HTR-8/SVneo (cell line): ENCODE measurements around the gene SPINK8.
"Not testable (repeated sequence)": the region's sequence is repeated elsewhere in the genome, so short reads cannot be mapped to it uniquely, and the experiment has no call there.

ENCODE experiments used
- DNase-seq: peaks from one replicate; pipeline ENCODE4 v3.0.0; 2011; ENCODE audit warnings: low spot score, mixed read lengths; ENCODE audit not compliant: insufficient read length
- FAIRE-seq: peaks from 2 replicates; lab custom pipeline; 2011; peaks lifted over from hg19 to GRCh38; lab: Jason Lieb, UNC

Gene SPINK8

DNA sequence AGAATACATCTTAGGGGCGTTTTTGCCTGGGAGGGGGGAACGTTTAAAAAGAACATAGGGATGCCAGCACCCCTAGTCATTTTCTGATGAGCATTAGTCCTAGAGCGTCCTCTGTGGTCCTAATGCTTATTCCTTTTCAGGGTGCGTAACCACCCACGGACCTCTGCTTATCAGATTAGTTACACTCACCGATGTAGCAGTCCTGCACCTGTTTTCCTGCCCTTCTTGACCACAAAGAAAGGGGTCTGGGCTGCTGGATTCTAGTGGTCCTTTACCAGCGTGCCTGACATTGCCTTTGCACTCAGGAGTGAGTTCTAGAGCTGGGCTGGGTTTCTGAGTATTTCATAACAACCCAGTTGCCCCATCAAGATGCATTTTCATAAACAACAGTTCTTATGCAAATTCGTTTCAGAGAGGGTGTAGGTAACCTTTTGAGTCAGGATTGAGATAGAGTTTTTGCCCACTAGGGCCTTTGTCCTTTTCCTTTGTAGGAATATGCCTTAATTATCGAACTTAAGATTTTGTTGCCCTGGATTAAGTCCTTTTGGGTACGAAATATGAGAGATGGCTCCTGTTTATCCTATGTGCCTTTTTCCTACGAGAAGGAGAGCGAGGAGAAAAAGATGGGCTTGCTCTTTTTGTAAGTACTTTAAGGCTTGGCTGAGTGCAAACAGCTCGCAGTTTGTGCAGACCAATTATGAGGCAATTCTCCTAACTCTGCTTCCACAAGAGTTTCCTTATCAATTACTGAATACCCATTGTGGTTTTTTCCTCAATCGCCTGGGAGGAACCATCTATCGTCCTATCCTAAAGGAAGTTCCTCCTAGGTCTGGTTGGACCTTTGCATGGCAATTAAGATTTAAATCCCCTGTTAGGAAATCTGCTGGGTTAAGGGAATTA, at the start of gene SPINK8:
TSS of gene SPINK8 (minus strand) at position 316 of the 900 bp plus-strand sequence. CDS start 5,320 bp downstream, outside the sequence.
- FAIRE-seq, DNase-seq: not testable (repeated sequence)

DNA sequence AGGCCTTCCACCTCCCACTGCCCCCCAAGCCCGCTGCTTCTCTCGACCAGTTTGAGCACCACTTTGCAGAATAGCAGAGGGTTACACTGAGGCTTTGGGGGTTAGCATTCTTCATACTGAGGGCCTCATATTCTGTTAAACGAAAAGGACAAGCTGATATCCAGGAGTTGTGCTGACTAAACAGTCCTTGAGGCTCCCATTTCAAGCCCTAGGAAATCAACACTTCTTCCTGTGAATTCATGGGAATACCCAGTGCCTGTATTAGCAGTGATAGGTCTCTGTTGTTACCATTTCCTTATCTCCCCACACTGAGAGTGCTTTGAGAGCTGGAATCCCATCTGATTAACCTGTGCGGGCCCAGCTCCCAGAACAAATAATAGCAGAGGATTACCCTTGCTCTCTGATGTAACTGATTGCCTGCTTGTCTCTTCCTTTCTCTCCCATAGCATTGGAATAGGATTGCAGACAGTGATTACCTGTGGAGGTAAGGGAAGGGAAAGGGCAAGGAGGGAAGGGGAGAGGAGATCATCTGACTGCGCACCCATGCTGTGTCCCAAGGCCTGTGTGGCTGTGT, 39.5 kb upstream of the SPINK8 start:
- no peak for DNase-seq
- FAIRE-seq, result no peak

DNA sequence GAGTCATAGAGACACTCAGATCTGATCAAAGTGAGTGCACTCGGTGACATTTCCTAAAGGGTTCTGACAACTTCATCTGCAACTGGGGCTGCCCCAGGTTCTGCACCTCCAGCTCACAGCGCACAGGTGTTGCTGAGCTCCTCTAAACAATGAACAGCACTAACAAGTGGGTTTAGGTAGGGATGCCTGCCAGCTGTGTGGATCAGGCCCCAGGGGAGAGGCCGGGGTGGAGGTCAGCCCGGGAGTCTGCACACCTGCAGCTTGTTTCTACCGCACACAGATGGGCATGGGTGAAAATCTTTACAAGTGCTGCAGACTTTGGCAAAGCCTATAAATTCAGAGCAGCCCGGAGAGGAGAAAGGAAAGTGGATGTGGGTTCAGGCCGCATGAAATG, 38.9 kb upstream of the SPINK8 start:
- FAIRE-seq (no peak), DNase-seq (no peak)

DNA sequence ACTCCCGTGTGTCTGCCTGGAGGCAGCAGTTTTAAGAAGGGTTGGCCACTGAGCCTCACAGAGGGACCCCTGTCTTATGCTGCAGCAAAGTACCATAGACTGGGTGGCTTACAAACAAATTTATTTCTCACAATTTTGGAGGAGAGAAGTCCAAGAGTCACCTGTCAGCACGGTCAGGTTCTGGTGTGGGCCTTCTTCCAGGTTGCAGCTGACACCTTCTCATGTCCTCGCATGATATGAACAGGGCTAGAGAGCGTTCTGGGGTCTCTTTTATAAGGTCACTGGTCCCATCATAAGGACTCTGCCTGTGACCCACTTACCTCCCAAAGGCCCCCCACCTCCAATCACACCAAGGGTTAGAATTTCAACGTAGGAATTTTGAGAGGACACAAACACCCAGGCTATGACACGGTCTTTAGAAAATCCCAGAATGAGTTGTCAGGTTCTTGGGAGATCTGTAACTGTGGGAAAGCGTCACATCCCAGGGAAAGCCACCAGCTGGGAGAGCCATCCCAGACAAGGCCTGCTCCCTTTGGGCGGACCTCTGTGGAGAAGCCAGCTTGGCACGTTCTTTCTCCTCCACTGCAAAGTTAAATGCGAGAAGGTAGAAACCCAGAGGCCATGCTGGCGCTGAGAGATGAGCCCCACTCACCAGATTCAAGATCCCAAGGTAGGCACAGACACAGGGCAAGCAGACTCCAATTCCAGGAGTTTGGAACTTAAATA, 38.4 kb upstream of the SPINK8 start, which contains the start of gene FBXW12:
TSS of gene FBXW12 (plus strand) at position 569 of the 726 bp plus-strand sequence. CDS start 549 bp downstream, outside the sequence.
- no peak for DNase-seq
- FAIRE-seq, result no peak

DNA sequence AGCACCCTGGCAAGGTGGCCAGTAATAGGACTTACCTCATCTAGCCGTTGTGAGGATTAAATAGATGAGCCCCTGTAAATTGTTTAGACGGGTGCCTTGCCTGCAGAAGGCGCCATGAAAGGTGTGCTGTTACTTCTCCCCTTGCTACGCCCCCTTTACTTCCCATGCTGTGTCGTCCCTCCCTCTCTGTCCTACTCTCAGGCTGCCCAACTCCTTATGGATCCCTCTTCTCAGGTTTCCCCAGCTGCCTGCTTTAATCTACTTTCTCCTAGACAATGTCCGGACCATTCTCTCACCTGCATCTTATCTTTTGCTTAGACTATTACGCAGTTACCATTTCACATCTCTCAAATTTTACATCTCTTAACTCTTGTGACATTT, 36.9 kb upstream of the SPINK8 start:
- DNase-seq, result no peak
- no peak for FAIRE-seq

DNA sequence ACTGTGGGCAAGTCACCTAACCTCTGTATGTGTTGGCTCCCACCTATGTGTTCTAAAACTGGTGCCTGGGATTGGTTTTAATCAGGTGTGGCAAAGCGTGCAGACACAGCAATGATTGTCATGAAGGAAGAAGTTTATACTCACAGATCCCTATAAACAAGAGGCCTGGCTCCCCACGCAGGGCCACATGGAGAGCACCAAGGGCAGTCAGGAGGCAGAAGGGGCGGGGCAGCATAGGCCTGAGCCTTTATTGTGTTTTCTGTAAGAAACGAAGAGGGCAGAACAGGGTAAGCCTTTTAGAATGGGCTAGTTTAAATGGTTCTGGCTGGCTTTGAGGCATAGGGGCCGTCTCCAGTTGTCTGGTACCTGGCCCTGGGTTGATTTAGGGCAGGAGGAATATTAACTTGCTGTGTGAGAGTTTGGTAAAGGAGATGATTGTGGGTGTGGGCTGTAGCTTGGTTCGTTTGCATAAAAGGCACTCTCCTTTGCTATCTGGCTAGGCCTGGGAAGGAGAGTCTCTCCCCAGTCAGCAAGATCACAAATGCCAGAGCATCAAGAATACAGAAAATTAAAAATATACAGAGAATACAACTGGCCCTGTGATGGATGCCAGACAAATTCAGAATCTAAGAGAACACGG, 36.4 kb upstream of the SPINK8 start:
- FAIRE-seq (no peak), DNase-seq (no peak)

DNA sequence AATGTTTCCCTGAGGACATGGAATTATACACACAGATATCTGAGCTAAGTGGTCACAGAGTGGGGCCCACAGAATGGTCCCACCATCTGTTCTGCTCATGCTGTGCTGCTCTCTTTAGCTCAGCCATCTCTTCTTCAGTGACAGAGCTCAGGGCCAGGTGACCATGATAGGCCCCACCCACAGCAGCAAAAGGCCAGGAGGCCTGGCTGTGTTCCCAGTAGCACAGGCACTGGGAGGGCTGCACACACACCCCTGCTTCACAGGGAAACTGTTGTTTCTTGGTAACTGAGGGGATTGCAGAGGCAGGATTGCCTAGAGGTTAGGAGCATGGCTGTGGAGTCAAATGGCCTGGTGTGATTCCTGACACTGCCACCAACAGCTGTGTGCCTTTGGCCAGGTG, 33.7 kb upstream of the SPINK8 start:
- DNase-seq (no peak), FAIRE-seq (no peak)

DNA sequence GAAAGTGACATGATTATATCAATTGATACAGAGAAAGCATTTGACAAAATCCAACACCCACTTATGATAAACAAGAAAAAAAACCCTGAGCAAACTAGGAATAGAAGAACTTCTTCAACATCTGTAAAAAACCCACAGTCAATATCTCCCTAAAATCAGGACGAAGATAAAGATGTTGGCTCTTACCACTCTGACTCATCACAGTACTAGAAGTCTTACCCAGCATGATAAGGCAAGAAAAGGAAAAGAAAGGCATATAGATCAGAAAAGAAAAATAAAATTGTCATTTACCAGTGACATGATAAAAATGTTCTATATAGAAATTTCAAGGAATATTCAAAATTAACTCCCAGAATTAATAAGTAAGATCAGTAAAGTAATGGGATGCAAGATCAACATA, 31.4 kb upstream of the SPINK8 start:
- DNase-seq (no peak), FAIRE-seq (no peak)

DNA sequence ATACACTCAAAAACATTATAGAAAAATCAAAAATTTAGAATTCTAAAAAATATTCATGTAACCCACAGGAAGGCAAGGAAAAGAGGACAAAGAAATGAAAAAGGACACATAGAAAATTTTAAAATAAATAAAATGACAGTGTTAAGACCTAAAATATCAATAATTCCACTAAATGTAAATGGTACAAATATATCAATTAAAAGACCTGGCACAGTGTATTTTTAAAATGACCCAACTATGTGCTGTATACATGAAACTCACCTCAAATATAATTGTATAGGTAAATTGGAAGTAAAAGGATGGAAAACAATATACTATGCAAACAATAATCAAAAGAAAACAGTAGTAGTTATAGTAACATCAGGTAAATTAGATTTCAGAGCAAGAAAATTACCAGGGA, 28.5 kb upstream of the SPINK8 start:
- DNase-seq (no peak), FAIRE-seq (no peak)

DNA sequence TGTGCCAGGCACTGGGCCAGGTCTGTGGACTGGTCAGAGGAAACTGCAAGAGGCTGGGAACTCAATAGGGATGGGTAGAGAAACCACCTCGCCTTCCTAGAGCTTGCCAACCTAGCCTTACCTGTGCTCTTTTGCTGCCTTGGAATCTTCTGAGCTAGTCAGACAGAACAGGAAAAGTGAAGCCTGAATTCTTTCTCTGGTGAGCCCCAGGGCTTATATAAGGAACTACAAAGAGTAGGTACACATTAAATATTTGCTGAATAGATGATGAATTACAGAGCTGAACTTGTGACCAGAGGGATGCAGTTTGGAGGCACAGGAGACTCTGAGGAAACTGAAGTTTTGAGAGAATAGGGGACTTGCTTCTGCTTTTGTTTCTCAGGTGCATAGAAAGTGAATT, 23.0 kb upstream of the SPINK8 start:
- DNase-seq, result no peak
- no peak for FAIRE-seq

DNA sequence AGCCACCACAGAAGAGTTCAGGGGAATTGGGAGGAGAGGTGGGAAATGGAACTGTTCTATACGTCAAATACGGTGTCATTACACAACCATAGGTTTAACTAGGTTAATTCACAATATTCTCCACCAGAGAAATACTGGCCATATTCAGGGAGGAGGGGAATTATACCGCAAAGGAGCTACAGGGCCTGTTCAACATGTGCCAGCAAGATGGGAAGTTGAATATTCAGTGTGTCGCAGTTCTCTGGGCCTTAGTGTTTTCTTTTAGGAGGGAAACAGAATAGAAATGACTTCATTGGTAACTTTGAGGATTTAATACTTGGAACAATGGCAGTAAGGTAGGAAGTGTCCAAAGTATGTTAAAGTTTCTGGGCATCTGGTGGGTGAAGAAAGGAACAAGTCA, 20.5 kb upstream of the SPINK8 start:
- no peak for DNase-seq
- FAIRE-seq, result no peak

DNA sequence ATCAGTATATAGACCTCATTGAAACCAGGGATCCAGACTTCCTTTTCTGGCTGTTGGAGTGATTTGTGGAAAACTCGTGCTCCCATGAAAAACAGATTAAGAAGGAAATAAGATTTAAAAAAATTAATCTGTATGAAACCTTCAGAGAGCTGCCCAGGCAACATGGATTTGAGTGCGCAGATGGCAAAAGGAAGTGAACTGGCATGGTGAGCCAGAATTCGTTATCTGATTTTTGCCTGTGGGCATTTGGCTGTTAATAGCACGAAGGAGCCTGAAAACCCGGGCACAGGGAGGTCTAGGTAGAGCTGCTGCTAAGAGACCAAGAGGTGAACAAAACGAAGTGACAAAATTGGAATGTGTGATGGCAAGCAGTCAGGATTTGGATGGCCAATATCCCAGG, 19.1 kb upstream of the SPINK8 start:
- FAIRE-seq (no peak), DNase-seq (no peak)

DNA sequence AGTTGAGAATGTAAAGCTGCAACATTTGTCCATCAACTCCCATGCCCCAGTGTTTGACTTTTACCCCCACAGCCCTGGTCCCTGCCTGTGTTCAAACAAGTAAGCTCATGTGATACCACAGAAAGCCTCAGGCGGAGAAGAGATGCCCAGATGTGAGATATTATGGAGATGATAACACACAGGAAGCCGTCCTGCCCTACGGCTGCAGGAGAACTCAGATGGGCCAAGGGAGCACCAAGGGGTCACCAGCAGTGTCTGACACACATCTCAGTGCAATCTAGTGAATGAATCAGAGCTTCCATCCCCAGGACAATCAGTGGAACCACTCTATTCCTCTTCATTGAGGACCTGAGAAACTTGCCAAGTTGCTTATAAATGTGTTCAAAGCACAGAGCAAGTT, 14.0 kb upstream of the SPINK8 start:
- DNase-seq (no peak), FAIRE-seq (no peak)

DNA sequence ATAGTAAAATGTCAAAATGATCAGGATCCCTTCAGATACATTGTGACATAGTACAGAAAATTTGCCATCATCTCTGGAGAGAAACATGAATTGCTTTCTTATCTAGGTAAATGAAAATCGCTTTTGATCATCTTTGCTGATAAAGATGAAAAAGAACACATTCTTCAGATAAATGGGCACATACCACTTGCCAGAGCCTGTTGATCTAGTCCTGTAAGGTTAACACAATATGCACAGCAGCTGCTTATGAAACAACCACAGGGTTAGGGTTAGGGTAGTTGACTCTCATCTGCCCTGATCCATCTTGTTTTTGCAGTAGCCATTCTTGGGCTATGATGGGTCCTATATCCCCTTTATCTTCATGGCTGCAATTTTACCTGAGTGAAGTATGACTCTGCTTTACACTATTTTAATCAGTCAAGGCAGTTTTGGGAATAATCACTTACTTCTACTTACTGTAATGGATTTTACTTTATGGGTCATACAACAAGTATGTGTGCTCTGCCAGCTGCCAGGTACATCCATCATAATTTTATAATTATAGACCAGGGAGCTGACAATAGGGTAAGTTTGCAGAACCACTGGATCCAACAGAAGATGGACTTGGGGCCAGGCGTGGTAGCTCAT, 12.6 kb upstream of the SPINK8 start:
- FAIRE-seq (no peak), DNase-seq (no peak)

DNA sequence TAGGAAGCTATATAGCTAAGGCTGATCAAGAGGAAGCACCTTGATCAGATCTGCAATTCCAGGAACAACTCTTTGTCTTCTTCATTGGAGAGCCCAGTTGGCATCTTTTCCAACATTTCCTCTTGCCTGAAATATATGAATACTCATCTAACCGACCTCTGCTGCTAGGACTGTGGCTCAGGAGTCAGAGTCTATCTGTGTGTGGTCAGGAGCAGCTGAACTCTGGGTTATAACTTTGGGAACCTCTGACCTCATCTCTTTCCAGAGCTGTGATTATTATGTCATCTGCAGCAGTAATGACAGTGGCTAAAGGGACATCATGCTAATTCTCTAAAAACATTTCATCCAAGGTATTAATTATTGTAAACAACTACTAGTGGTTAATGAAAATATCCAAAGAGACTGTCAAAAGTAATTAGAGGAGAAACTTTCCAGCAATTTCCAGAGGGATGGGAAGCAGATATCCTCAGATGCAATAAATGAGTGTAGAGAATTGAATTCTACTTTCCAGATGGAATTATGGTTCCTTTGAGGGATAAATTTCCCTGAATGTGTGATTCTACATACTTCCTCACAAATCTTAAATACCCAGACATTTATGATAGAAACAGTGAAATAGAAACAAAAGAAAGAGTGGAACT, 11.5 kb upstream of the SPINK8 start:
- DNase-seq (no peak), FAIRE-seq (no peak)

DNA sequence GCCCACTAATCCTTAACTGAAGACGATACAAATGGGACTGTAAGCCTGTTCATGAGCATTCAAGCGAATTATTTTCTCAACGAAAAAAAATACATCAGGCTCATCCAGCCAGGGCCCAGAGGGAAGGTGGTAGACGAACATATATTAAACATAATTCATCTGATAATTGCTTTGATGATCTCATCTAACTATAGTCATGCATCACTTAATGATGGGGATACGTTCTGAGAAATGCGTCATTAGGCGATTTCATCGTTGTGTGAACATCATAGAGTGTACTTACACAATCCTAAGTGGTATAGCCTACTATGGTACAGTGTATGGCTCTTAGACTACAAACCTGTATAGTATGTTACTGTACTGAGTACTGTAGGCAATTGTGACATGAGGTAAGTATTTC, 10.0 kb upstream of the SPINK8 start:
- no peak for DNase-seq
- no peak for FAIRE-seq

DNA sequence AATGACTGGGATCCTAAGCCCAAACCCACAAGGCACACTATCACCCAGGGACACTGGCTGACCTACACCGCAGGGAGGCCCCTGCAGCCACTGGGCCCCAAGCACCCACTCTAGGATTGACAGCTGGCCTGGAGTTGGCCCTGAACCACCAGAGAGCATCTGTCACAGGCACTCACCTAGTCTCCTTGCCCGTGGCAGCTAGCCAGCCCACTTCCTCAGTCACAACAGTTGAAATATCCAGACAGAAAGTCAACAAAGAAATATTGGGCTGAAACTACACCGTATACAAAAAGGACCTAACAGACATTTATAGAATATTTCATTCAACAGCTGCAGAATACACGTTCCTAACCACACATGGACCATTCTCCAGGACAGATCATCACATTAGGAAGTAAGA, 5.2 kb upstream of the SPINK8 start:
- no peak for DNase-seq
- FAIRE-seq, result no peak

DNA sequence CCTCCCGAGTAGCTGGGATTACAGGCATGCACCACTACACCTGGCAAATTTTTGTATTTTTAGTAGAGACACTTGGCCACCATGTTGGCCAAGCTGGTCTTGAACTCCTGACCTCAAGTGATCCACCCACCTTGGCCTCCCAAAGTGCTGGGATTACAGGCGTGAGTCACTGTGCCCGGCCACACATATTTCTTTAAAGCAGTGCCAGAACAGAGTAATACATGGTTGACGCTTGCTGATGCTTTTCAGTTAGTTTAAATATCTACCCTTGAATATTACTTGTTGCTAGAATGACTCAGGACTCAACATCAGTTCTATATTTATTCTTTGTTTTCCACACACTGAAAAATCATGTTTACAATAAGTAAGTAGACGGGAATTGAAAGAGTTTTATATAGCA, 4.1 kb upstream of the SPINK8 start:
- DNase-seq, FAIRE-seq: not testable (repeated sequence)

DNA sequence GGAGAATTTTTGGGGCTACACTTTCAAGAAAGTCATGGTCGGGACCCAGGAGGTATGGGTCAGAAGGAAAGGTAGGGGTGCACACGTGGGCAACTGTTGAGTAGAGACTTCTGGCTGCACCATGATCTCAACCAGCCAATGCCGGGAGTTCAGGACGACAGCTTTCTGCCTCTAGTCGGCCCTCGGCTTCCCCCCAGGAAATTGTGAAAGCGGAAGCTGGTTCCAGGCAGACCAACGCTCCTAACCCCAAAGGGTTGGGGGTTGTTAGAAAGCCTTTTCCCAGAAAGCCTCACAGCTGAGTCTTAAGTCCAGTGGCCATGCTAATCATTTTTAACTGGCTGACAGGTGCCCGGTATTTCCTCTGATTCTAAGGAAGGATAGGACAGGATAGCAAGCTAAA, 1.8 kb upstream of the SPINK8 start:
- FAIRE-seq, DNase-seq: not testable (repeated sequence)

DNA sequence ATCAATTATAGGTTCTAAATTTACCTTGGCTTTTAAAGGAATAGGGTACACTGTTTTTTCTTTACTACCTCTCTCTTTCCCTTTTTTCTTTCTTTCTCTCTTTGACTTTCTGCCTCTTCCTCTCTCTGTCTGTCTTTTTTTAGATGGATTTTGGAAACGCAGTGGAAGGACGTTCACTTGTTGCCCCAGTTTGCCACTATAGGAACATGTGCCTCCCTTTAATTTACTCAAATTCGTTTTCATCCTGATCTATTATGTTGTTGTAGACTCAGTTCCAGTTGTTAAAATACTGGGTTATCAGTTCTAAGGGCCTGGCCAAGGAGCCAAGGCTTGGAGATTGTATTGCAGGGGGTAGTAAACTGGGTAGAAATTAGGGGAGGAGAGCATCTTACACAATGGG, 1.1 kb upstream of the SPINK8 start:
- no peak for DNase-seq
- FAIRE-seq, result no peak
